HG03469 (cell line): Measurements from ENCODE around the gene TP73.

ENCODE experiments used
- ATAC-seq: cut with Tn5 transposase; IDR thresholded peaks from one replicate; pipeline ENCODE4 v1.9.1; 2021; ENCODE audit warnings: mild to moderate bottlenecking, moderate library complexity, moderate number of reproducible peaks; ENCODE audit not compliant: unreplicated experiment

The TP73 gene

GRCh38 chr1:3651026-3651929 is 1.0 kb upstream of the TP73 start:
- ATAC-seq: no peak

- ATAC-seq: no peak
Observed at GRCh38 chr1:3652548-3653285, 401 bp downstream of the TP73 start.

GRCh38 chr1:3653286-3653618 is 936 bp downstream of the TP73 start:
- ATAC-seq: no peak

GRCh38 chr1:3654549-3655281 is 2.4 kb downstream of the TP73 start:
- no peak for ATAC-seq

- peak; percentile 46 for ATAC-seq
Observed at GRCh38 chr1:3656450-3657095, 4.3 kb downstream of the TP73 start.

GRCh38 chr1:3657096-3657475 is 4.8 kb downstream of the TP73 start:
- peak; percentile 3 for ATAC-seq

- ATAC-seq: no peak
Observed at GRCh38 chr1:3657578-3658230, 5.4 kb downstream of the TP73 start.

- no peak for ATAC-seq
Observed at GRCh38 chr1:3658231-3658615, 5.9 kb downstream of the TP73 start.

GRCh38 chr1:3659093-3659492 is 6.8 kb downstream of the TP73 start:
- ATAC-seq: no peak

- ATAC-seq: no peak
Observed at GRCh38 chr1:3660704-3661103, 8.4 kb downstream of the TP73 start.

- no peak for ATAC-seq
Observed at GRCh38 chr1:3661631-3662030, 9.3 kb downstream of the TP73 start.

GRCh38 chr1:3662080-3662671 is 9.9 kb downstream of the TP73 start:
- ATAC-seq: no peak

GRCh38 chr1:3663999-3664699 is 11.8 kb downstream of the TP73 start:
- no peak for ATAC-seq

GRCh38 chr1:3664700-3665375 is 12.5 kb downstream of the TP73 start:
- no peak for ATAC-seq

GRCh38 chr1:3668148-3668547 is 15.8 kb downstream of the TP73 start:
- ATAC-seq: no peak

GRCh38 chr1:3668585-3669300 is 16.4 kb downstream of the TP73 start:
- ATAC-seq: no peak

GRCh38 chr1:3669421-3669821 is 17.1 kb downstream of the TP73 start:
- no peak for ATAC-seq

GRCh38 chr1:3669971-3670431 is 17.7 kb downstream of the TP73 start:
- ATAC-seq: no peak
